G401 (cell line): Measurements from ENCODE around the gene MYT1. TPM values are rescaled to one million over a fixed set of nuclear protein-coding genes. Genes with fewer than 3 reads are reported as not detected.

ENCODE experiments used
- DNase-seq: peaks from one replicate; pipeline ENCODE4 v3.0.0-alpha.2; 2015; ENCODE audit warnings: low spot score
- in situ Hi-C: cut with HindIII; loops from 2 replicates; pipeline ENCODE4 v1.10.0; 2016; ENCODE audit warnings: low sequenced_read_pairs, mixed read lengths
- total RNA-seq: library from RNA; depleted of rRNA; stranded (reverse); fragments of >200 nt; shearing (Covaris generic); gene quantifications from 2 replicates; pipeline ENCODE4 v1.2.3, GENCODE V29; 2014

The MYT1 gene
- total RNA-seq, 1 experiment from 2014 or later, result 0.20 TPM

DNA sequence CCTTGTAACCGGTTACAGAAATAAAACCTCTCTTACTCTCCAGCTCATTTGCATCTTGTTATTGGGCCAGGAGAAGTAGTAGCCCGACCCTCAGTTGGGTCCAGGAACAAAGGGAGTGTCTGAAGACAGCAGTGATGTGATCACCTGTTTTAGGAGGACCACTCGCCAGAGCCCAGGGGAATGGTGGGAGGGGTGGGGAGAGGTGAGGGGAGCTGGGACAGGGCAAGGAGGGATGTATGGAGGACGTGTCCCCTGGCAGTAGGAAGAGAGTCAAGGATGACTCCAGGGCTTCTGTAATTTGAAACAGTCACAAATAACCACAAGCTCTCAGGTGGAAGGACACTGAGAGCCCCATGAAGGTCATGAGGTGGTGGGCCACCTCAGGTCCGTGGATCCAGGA, 89.9 kb downstream of the MYT1 start:
- in situ Hi-C loops, result no loop called here
- no peak for DNase-seq

DNA sequence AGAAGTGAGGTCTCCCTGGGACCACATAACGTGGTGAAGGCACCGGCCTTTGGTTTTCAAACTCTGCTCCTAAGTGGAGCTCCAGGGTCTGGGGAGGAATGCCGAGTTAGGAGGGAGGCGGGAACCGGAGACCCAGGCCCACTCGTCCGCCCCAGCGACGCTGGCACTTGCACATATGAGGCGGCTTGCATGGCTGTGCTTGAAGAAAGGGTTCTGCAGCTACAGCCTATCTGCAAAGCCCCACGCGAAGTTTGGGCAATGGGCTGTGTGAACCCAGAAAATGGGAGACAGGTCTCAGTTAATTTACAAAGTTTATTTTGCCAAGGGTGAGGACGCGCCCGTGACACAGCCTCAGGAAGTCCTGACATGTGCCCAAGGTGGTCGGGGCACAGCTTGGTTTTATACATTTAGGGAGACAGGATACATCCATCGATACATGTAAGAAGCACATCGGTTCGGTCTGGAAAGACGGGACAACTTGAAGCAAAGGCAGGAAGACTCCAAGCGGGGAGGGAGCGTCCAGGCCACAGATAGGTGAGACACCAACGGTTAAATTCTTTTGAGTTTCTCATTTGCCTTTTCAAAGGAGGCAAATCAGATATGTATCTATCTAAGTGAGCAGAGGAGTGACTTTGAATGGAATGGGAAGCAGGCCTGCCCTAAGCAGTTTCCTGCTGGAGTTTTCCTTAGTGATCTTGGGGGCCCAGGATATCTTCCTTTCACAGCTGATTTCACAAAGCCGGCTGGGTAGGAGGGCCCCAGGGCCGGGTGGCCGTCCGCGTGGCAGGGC, 90.5 kb downstream of the MYT1 start:
- DNase-seq, result no peak
- in situ Hi-C loops, result no loop called here

GRCh38 chr20:64255361-64256281, 91.4 kb downstream of the MYT1 start, which contains the start of gene PCMTD2:
PCMTD2 (plus strand) TSS chr20:64255748; CDS start chr20:64259966, 4,218 bp downstream.
- DNase-seq, result peak; percentile 76
- in situ Hi-C loops, result no loop called here

DNA sequence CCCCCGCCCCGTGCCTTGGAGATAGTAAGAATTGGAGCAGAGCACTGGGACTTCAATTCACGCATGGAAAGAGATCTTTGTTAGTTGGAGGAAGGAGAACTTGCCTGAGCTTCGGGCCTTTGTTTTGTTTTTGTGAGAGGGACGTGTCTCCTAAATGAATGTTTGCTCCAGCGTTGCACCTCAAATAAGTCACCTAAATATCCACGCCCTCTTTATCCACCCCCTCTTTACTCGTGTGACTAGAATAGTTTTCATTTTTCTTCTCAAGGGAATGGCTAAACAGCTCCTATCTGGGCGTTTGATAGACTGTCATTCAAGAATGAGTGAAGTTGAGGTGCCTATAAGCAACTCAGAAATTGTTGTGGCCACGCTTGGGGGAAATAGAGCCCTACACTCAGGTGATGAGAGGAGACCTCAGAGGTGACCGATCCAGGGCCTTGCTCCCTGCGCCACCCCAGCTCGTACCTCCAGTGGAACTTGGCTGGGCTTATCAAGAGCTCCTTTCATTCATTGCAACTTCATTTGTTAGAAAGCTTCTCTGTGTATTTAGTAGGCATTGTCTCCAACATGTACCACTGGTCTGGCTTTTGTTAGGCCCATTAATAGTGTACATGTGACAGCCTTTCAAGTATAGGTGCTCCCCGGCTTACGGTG, 92.2 kb downstream of the MYT1 start:
- in situ Hi-C loops, result no loop called here
- DNase-seq, result peak; percentile 34

- peak; percentile 24 for DNase-seq
Observed at GRCh38 chr20:64257107-64257757, 93.0 kb downstream of the MYT1 start.

DNA sequence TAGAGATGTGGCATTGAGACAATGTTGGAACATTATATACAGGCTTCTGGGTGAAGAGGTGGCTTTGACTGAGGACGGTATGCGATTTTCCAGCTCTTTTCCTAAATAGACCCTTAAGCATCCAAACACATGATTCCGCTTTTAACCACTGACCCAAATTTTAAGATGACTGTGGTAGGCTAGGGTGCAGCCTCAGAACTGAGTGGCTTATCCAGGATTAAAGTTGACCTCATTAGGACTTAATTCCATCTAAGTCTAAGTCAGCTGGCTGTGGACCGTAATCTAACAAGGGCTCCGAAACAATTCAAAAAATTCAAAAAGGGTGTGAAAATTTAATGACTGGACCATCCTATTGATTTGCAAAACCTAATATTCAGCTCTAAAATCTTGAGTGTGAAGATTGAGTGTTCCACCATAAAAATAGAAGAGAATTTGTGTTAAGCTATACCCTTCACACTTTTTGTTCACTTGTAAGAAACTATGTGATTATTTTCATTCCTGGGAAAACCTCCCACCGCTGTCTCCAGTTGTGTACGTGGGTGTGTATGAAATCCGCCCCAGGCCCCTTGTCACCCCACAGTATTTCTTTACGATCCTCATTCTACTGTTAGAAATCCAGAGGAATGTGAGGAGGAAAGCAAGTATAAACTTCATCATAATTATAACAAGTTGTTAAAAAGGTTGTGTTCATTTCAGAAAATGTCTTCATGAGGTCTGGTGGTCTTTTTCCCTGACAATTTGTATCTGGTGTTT, 94.0 kb downstream of the MYT1 start:
- no peak for DNase-seq
- in situ Hi-C loops, result no loop called here

More at GRCh38 chr20:64257107-64257757, 93.0 kb downstream of the MYT1 start:
- in situ Hi-C loops, result no loop called here

- DNase-seq, result no peak
- in situ Hi-C loops, result no loop called here
Observed at GRCh38 chr20:64260239-64260638, 96.0 kb downstream of the MYT1 start.

DNA sequence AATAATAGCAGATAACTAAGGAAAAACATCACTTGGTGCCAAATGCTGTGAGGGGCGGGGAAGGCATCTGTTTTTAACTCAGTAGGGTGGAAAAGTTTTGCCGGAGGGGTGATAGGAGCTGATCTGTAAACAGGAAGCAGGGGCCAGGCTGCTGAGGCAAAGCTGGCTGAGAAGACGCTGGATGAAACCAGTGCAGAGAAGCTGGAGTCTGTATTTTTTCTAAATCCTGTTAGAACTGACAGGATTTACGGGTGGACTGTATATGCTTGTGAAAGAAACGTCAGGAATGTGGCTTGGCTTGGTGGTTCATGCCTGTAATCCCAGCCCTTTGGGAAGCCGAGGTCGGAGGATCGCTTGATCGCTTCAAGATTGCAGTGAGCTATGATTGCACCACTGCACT, 96.9 kb downstream of the MYT1 start:
- DNase-seq, result no peak
- in situ Hi-C loops, result no loop called here

GRCh38 chr20:64264091-64264490, 99.8 kb downstream of the MYT1 start:
- in situ Hi-C loops, result no loop called here
- DNase-seq, result no peak

DNA sequence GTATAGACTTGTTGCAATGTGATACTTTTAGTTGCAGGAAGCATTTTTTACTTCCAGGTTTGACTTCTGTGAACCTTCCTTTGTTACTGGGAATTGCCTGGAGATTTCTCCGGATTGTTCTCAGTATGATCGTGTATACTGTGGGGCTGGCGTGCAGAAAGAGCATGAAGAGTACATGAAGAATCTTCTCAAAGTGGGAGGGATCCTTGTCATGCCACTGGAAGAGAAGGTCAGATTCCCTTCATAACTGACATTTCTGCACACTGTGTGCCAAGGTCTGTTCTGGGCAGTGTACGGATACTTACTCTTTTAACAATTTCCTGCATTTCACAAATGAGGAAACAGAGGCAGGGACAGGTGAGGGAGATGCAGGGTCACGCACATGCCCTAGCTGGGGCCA, 100.9 kb downstream of the MYT1 start:
- DNase-seq, result no peak
- in situ Hi-C loops, result no loop called here

DNA sequence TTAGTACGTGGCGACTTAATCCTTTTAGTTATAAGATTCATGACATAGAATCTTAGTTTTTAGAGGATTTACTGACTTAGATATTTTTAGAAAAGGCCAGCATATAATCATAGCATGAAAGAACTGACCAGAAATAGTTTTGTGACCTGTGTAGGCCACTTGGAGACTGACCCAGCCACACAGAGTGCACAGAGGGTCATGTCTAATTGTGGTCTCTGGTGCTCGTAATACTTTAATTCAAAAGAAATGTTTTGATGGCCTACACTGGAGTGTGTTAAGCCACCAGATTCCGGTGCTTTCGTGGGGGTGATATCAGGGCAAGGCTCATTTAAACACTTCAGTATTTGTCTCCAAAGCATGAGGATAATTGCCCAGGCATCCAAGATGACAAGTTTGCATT, 102.7 kb downstream of the MYT1 start:
- in situ Hi-C loops, result no loop called here
- DNase-seq, result no peak

DNA sequence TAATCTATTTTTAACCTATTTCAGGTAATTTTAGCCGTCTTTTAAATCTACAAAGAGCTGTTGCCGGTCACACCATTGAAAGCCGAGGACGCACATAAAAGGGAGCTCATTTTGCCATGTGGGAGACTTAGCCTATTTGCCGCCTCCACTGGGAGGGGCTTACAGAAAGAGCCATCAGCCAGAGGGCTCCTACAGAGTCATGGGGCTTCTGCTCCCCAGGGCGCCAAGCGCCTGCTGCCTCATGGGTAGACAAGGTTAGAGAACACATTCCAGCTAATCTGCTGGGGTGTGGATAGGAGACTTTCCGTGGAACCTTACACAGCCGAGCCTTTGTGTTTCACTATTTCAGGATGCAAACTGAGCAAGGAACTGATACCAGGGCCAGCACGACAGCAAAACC, 103.9 kb downstream of the MYT1 start:
- in situ Hi-C loops, result no loop called here
- no peak for DNase-seq

- DNase-seq, result no peak
- in situ Hi-C loops, result no loop called here
Observed at GRCh38 chr20:64269604-64270411, 105.6 kb downstream of the MYT1 start.

DNA sequence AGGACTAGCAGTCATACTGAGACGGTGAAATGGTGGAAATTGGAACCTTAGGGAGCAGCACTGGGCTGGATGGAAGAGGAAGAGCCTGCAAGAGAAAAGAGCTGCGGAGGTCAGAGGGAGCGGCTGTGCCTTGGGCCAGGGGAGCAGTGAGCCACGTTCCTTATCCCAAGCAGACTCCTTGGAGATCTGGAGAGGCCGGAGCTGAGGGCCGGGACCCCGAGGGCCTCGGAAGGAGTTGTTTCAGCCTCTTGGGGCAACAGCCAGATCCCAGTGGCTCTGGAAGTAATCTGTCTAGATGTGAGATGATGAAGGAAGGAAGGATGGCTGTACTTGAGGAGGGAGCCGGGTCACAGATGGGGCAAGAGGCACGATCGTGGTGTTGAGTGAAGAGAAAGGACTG, 107.4 kb downstream of the MYT1 start:
- in situ Hi-C loops, result no loop called here
- no peak for DNase-seq

- no peak for DNase-seq
- in situ Hi-C loops, result no loop called here
Observed at GRCh38 chr20:64273109-64273508, 108.9 kb downstream of the MYT1 start.

GRCh38 chr20:64276817-64277216, 112.6 kb downstream of the MYT1 start:
- DNase-seq, result no peak
- in situ Hi-C loops, result no loop called here

DNA sequence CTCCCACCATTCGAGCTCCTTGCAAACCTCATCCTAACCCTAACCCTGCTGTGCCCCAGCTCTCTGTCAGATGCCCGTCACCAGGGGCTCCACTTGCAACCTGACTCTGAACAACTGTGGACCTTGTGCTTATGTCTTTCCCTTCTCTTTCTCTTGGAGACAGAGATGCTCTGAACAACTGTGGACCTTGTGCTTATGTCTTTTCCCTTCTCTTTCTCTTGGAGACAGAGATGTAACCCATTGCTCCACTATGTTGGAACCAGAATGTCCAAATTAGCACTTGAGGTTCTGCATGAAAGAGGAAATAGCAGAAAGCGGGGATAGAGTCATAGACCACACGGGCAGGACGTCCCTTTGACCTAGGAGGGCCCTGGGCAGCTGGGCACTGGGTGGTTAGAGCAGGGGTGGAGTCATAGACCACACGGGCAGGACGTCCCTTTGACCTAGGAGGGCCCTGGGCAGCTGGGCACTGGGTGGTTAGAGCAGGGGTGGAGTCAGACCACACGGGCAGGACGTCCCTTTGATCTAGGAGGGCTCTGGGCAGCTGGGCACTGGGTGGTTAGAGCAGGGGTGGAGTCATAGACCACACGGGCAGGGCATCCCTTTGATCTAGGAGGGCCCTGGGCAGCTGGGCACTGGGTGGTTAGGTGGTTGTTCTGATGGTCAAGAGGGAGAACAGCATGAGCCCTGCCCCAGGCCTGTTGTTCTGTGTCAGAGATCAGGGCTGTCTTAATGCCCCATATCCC, 113.5 kb downstream of the MYT1 start:
- in situ Hi-C loops, result no loop called here
- no peak for DNase-seq
